ENCODE results near the gene VRK3.

DNA sequence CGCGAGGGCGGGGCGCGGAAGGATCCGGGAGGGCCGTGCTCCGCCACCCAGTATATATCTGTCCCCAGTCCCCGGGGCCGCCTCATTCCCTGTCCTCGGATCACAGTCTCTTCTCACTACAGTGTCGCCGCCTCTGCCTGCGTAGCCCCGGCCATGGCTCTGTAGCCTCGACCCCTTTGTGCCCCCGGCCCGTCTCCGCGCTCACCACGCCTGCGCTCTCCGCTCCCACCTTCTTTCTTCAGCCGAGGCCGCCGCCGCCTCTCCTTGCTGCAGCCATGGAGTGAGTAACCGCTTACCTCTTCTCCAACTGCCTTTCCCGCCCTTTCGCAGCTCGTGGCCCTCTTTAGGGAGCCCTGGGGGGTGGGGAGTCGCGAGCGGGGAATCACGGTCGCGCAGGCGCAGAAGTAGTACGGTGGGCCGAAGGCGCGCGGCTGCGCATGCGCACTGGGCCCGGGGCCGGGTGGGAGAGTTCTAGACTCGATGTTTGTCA lies 96.0 kb downstream of the VRK3 start, which contains the start of the genes ATF5 and NUP62:
- TF ChIP-seq GATA3 (IDR thresholded peaks at IDR 0.05; ENCODE audit: low read depth, low read length) = no peak
- no peak for TF ChIP-seq GATA2 (IDR thresholded peaks at IDR 0.05; ENCODE audit: low read depth, low read length)
